CD14-positive monocyte (primary cell): ENCODE data around the gene SCN1B. TPM values are rescaled to one million over a fixed set of nuclear protein-coding genes. Genes with fewer than 3 reads are reported as not detected.

Source experiments
- DNase-seq, 3 donors: peaks; one replicate each; pipeline ENCODE4 v3.0.0-alpha.2; 2011 to 2022
- H2AFZ ChIP-seq: 2 replicates; pipeline ENCODE4 v1.6.0; 2012; ENCODE audit warnings: mild to moderate bottlenecking, low read depth, low read length, inconsistent platforms; ENCODE audit not compliant: insufficient read depth, poor library complexity, severe bottlenecking
- H3K27ac ChIP-seq, 2 donors: 1 replicate in 1 of 2; 2 replicates in 1 of 2; pipeline ENCODE4 v1.5.1; 2012 to 2013; ENCODE audit warnings: low read length in 2 of 2, control low read depth in 1 of 2, inconsistent platforms in 1 of 2, low read depth in 1 of 2, mild to moderate bottlenecking in 1 of 2
- H3K27me3 ChIP-seq, 2 donors: one replicate each; pipeline versions ENCODE4 v1.6.0 to v1.6.1; 2011 to 2013; ENCODE audit warnings: low read length in 2 of 2; ENCODE audit not compliant: control insufficient read depth in 2 of 2, insufficient read depth in 2 of 2
- H3K36me3 ChIP-seq, 2 donors: replicated peaks in 1 of 2; 1 replicate in 1 of 2; 2 replicates in 1 of 2; pipeline versions ENCODE4 v1.5.1 to v1.6.1; 2012 to 2013; ENCODE audit warnings: low read length in 2 of 2, control low read depth in 1 of 2, inconsistent platforms in 1 of 2, mild to moderate bottlenecking in 1 of 2; ENCODE audit not compliant: insufficient read depth in 2 of 2, control insufficient read depth in 1 of 2
- H3K4me1 ChIP-seq, 2 donors: 1 replicate in 1 of 2; 2 replicates in 1 of 2; pipeline versions ENCODE4 v1.5.1 to v1.6.1; 2012 to 2013; ENCODE audit warnings: low read length in 2 of 2, control low read depth in 1 of 2, inconsistent platforms in 1 of 2, mild to moderate bottlenecking in 1 of 2, moderate library complexity in 1 of 2; ENCODE audit not compliant: insufficient read depth in 2 of 2, control insufficient read depth in 1 of 2
- H3K4me2 ChIP-seq: replicated peaks from 2 replicates; pipeline ENCODE3; 2012; ENCODE audit warnings: low read length, moderate library complexity, mild to moderate bottlenecking; ENCODE audit not compliant: poor library complexity, severe bottlenecking; ENCODE audit errors: extremely low read depth
- H3K4me3 ChIP-seq, 3 experiments: fragments of 200-600 bp in 1 of 3; sonication (generic) in 1 of 3; replicated peaks in 1 of 3; 1 replicate in 2 of 3; 2 replicates in 1 of 3; pipeline ENCODE4 v1.5.1; 2011 to 2013; ENCODE audit warnings: low read length in 3 of 3, mild to moderate bottlenecking in 3 of 3, control low read depth in 2 of 3, low read depth in 2 of 3, inconsistent platforms in 1 of 3, moderate library complexity in 1 of 3
- H3K79me2 ChIP-seq: 2 replicates; pipeline ENCODE4 v1.6.0; 2012; ENCODE audit warnings: mild to moderate bottlenecking, control low read depth, inconsistent platforms, low read length, moderate library complexity; ENCODE audit not compliant: insufficient read depth
- H3K9ac ChIP-seq: 2 replicates; pipeline ENCODE4 v1.6.0; 2017; ENCODE audit warnings: low read length, mild to moderate bottlenecking; ENCODE audit not compliant: insufficient read depth, poor library complexity, severe bottlenecking
- H3K9me3 ChIP-seq, 2 donors: replicated peaks in 1 of 2; 1 replicate in 1 of 2; 2 replicates in 1 of 2; pipeline versions ENCODE4 v1.5.1 to v1.6.1; 2012 to 2013; ENCODE audit warnings: low read length in 2 of 2, control low read depth in 1 of 2; ENCODE audit not compliant: control insufficient read depth in 1 of 2, insufficient read depth in 1 of 2
- H4K20me1 ChIP-seq: 2 replicates; pipeline ENCODE4 v1.6.0; 2012; ENCODE audit warnings: mild to moderate bottlenecking, low read length, control low read depth, moderate library complexity; ENCODE audit not compliant: insufficient read depth
- H3K27ac Mint-ChIP-seq, 7 donors: one replicate each; pipeline ENCODE4 v1.8.0; 2020; ENCODE audit warnings: mild to moderate bottlenecking in 7 of 7, mixed read lengths in 7 of 7, moderate library complexity in 6 of 7, inconsistent platforms in 2 of 7
- H3K27me3 Mint-ChIP-seq, 3 donors: one replicate each; pipeline ENCODE4 v1.8.0; 2021 to 2022; ENCODE audit warnings: low read depth in 3 of 3, mild to moderate bottlenecking in 3 of 3, mixed read lengths in 3 of 3, moderate library complexity in 3 of 3, inconsistent platforms in 1 of 3
- H3K36me3 Mint-ChIP-seq, 2 donors: one replicate each; pipeline ENCODE4 v1.8.0; 2020; ENCODE audit warnings: mixed read lengths in 2 of 2, inconsistent platforms in 1 of 2, mild to moderate bottlenecking in 1 of 2
- H3K4me1 Mint-ChIP-seq: one replicate; pipeline ENCODE4 v1.8.0; 2020; ENCODE audit warnings: mild to moderate bottlenecking, mixed read lengths
- H3K4me3 Mint-ChIP-seq, 2 donors: one replicate each; pipeline ENCODE4 v1.8.0; 2020; ENCODE audit warnings: mild to moderate bottlenecking in 2 of 2, mixed read lengths in 2 of 2, moderate library complexity in 1 of 2
- H3K9me3 Mint-ChIP-seq, 7 donors: one replicate each; pipeline ENCODE4 v1.8.0; 2020 to 2022; ENCODE audit warnings: mixed read lengths in 7 of 7, mild to moderate bottlenecking in 6 of 7, moderate library complexity in 6 of 7, inconsistent platforms in 2 of 7
- CTCF ChIP-seq: fragments of 200-600 bp; IDR thresholded peaks from one replicate; pipeline ENCODE4 v1.8.0; 2022; ENCODE audit warnings: antibody characterized with exemption, mild to moderate bottlenecking
- WGBS: methylation state at CpG from one replicate; pipeline ENCODE4 v1.1.5; 2013; ENCODE audit warnings: missing lambda C conversion rate; ENCODE audit not compliant: insufficient coverage; 5-methylcytosine and 5-hydroxymethylcytosine counted together
- intact Hi-C, 2 donors: fragments of 100-400 bp; cut with micrococcal nuclease; formaldehyde crosslinking; loops; one replicate each; pipeline versions ENCODE4 v1.15.0 to v1.15.1; 2023
- polyA plus RNA-seq, 3 donors: library from polyadenylated mRNA; depleted of rRNA in 1 of 3; unstranded in 2 of 3; stranded (reverse) in 1 of 3; fragments of 300-500 nt in 2 of 3; fragments of >200 nt in 1 of 3; fragmentation: Illumina TruSeq in 2 of 3; gene quantifications; 1 replicate in 2 of 3; 2 replicates in 1 of 3; pipeline ENCODE4 v1.2.3, GENCODE V29; 2012 to 2021

The SCN1B gene
- polyA plus RNA-seq, 3 donors: 0.08 to 0.68 TPM; not detected in 1

- H3K4me1 ChIP-seq: no peaks in the 10 kb centered on the region
- H3K4me3 Mint-ChIP-seq: no peak overlapping the region
Observed at GRCh38 chr19:35085947-35086346, 55.7 kb downstream of the SCN1B start.

GRCh38 chr19:35086455-35086854 lies 56.2 kb downstream of the SCN1B start:
- no peak for TF ChIP-seq CTCF
- intact Hi-C loops: no loop called here
- no peaks in the 10 kb centered on the region for H3K36me3 ChIP-seq
- no peak overlapping the region for H3K4me3 Mint-ChIP-seq
- no peaks in the 10 kb centered on the region for H3K79me2 ChIP-seq
- DNase-seq: no peak
- H2AFZ ChIP-seq: no peak overlapping the region
- H3K9me3 Mint-ChIP-seq: no peaks in the 10 kb centered on the region
- H3K36me3 Mint-ChIP-seq: no peaks in the 10 kb centered on the region
- H3K4me1 Mint-ChIP-seq: peaks cover 8% of the 10 kb centered on the region
- H3K9ac ChIP-seq: no peak overlapping the region
- no peaks in the 10 kb centered on the region for H4K20me1 ChIP-seq
- H3K9me3 ChIP-seq: no peaks in the 10 kb centered on the region
- no peak overlapping the region for H3K4me2 ChIP-seq
- no peaks in the 10 kb centered on the region for H3K4me1 ChIP-seq
- H3K27me3 ChIP-seq: peaks cover 0 to 6% of the 10 kb centered on the region in 2 donors
- H3K27me3 Mint-ChIP-seq: peaks cover 8 to 11% (median 8%) of the 10 kb centered on the region in 3 donors
- no peak overlapping the region for H3K27ac ChIP-seq
- no peak overlapping the region for H3K4me3 ChIP-seq
- peak overlapping the region in 1 of 7 donors; percentile 37 for H3K27ac Mint-ChIP-seq
- 90% methylated on average over 7 of the region's 8 CpGs for WGBS

More at GRCh38 chr19:35085947-35086346, 55.7 kb downstream of the SCN1B start:
- no peaks in the 10 kb centered on the region for H3K9me3 ChIP-seq
- WGBS: no CpG with 5 or more reads among the region's 6 CpGs
- no peak overlapping the region for H3K9ac ChIP-seq
- Mint-ChIP-seq H3K27me3 (peaks cover 6 to 11% (median 7%) of the 10 kb centered on the region in 3 donors), H3K27ac (no peak overlapping the region), H3K4me1 (peaks cover 8% of the 10 kb centered on the region), H3K9me3 (no peaks in the 10 kb centered on the region), H3K36me3 (no peaks in the 10 kb centered on the region)
- H3K36me3 ChIP-seq: no peaks in the 10 kb centered on the region
- no peak overlapping the region for H3K4me2 ChIP-seq
- no peak overlapping the region for H2AFZ ChIP-seq
- no peak overlapping the region for H3K4me3 ChIP-seq
- TF ChIP-seq CTCF: no peak
- no peaks in the 10 kb centered on the region for H4K20me1 ChIP-seq
- H3K27me3 ChIP-seq: peaks cover 0 to 4% of the 10 kb centered on the region in 2 donors
- no peak overlapping the region for H3K27ac ChIP-seq
- DNase-seq: no peak
- no peaks in the 10 kb centered on the region for H3K79me2 ChIP-seq
- intact Hi-C loops: no loop called here
